ENCODE data around the gene THBS2. TPM values are rescaled to one million over a fixed set of nuclear protein-coding genes. Genes with fewer than 3 reads are reported as not detected.
A peak's percentile ranks its signal among the peaks of the same experiment; 100 is the strongest.
"Not testable (repeated sequence)": the region's sequence is repeated elsewhere in the genome, so short reads cannot be mapped to it uniquely, and the experiment has no call there.

The THBS2 gene
- total and polyA plus RNA-seq, 8 donors, result 4.8 to 126 (median 6.9) TPM

DNA sequence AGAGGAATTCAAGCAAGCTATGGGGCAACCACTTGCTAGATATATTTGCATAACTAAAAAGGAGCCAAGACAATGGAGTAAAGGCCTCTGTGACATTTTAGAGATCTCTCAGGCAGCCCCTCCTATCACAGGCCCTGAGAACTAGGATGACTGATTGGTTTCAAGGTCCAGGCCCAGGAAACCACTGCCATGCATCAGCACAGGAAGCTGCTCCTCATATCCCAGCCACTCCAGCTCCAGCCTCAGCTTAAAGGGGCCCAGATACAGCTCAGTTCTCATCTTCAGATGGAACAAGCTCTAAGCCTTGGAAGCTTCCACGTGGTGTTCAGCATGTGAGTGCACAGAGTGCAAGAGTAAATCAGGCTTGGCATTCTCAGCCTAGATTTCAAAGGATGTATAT is 21.1 kb upstream of the THBS2 start:
- intact Hi-C loops (cut with DNase I), result no loop called here
- H3K9me3 ChIP-seq, result no peaks in the 10 kb centered on the region
- no peak for DNase-seq
- no peaks in the 10 kb centered on the region for H3K4me1 ChIP-seq
- TF ChIP-seq, protein P1, sequence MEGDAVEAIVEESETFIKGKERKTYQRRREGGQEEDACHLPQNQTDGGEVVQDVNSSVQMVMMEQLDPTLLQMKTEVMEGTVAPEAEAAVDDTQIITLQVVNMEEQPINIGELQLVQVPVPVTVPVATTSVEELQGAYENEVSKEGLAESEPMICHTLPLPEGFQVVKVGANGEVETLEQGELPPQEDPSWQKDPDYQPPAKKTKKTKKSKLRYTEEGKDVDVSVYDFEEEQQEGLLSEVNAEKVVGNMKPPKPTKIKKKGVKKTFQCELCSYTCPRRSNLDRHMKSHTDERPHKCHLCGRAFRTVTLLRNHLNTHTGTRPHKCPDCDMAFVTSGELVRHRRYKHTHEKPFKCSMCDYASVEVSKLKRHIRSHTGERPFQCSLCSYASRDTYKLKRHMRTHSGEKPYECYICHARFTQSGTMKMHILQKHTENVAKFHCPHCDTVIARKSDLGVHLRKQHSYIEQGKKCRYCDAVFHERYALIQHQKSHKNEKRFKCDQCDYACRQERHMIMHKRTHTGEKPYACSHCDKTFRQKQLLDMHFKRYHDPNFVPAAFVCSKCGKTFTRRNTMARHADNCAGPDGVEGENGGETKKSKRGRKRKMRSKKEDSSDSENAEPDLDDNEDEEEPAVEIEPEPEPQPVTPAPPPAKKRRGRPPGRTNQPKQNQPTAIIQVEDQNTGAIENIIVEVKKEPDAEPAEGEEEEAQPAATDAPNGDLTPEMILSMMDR (IDR thresholded peaks at IDR 0.05), result no peak
- H3K27ac ChIP-seq, result no peak overlapping the region
- ATAC-seq, result no peak
- H3K4me3 ChIP-seq, result no peak overlapping the region
- H3K27me3 ChIP-seq, result no peaks in the 10 kb centered on the region
- H3K36me3 ChIP-seq, result no peaks in the 10 kb centered on the region

DNA sequence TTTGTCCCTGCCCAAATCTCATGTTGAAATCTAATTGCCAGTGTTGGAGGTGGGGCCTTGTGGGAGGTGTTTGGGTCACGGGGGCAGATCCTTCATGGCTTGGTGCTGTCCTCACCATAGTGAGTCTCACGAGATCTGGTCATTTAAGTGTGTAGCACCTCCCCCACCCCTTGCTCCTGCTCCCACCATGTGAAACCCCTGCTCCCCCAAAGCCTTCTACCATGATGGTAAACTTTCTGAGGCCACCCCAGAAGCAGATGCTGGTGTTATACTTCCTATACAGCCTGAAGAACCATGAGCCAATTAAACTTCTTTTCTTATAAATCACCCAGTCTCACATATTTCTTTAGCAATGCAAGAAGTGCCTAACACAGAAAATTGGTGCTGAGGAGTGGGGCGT is 19.9 kb upstream of the THBS2 start:
- no peaks in the 10 kb centered on the region for H3K4me1 ChIP-seq
- H3K27ac ChIP-seq, result no peak overlapping the region
- H3K4me3 ChIP-seq, result no peak overlapping the region
- H3K36me3 ChIP-seq, result no peaks in the 10 kb centered on the region
- intact Hi-C loops (cut with DNase I), result no loop called here
- TF ChIP-seq, protein P1 (IDR thresholded peaks at IDR 0.05), result no peak
- DNase-seq, result no peak
- H3K27me3 ChIP-seq, result no peaks in the 10 kb centered on the region
- ATAC-seq, result no peak
- H3K9me3 ChIP-seq, result no peaks in the 10 kb centered on the region

DNA sequence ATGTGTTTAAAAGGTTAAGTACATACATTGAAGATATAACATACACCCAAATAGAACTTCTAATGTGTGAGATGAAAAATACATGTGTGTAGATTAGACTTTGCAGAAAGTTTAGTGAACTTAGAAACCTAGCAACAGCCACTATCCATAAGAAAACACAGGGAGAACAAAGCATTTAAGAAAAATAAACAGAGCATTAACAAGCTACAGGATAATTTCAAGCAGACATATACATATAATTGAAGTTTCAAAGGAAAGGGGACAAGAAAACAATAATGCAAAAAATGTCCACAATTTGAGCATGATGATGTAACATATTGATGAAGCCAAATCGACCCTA is 18.2 kb upstream of the THBS2 start:
- H3K4me1 ChIP-seq, result no peaks in the 10 kb centered on the region
- no peak overlapping the region for H3K4me3 ChIP-seq
- DNase-seq (peak in 1 of 4 donors; percentile 32), ATAC-seq (no peak)
- TF ChIP-seq, protein P1 (IDR thresholded peaks at IDR 0.05), result no peak
- intact Hi-C loops (cut with DNase I), result no loop called here
- H3K27ac ChIP-seq, result no peak overlapping the region
- no peaks in the 10 kb centered on the region for H3K9me3 ChIP-seq
- H3K27me3 ChIP-seq, result no peaks in the 10 kb centered on the region
- H3K36me3 ChIP-seq, result no peaks in the 10 kb centered on the region

DNA sequence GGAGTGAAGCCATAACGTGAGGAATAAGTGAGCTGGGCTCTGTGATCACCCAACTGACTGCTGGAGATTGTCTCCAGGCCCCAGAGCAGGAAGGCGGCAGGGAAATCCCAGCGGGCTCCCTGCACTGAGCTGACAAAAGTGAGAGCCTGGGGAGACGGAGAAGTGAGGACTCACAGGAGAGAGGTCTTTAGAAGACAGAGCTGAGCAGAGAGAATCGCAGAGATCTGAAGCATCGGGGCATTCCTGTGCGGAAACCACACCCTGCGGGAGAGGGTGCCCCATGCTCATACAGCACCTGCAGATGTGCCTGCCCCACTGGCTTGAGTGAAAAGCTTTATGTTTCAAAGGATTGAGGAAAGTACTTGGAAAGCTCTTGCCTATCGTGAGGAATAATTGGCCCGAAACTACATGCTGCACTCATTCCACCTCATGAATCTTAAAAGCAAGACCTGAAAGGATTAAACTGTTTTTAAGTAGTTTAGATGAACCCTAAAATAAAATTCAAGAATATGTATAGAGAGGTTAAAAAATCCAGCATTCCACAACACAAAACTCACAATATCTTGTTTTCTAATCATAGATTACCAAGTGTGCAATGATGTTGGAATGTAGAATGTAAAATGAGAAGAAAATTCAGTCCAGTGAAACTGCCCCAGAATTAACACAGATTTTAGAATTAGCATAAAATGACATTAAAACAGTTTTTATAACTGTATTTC is 17.7 kb upstream of the THBS2 start:
- Histone ChIP-seq H3K36me3 (no peaks in the 10 kb centered on the region), H3K27me3 (no peaks in the 10 kb centered on the region), H3K4me3 (no peak overlapping the region), H3K4me1 (no peaks in the 10 kb centered on the region), H3K9me3 (no peaks in the 10 kb centered on the region), H3K27ac (no peak overlapping the region)
- intact Hi-C loops (cut with DNase I), result no loop called here
- TF ChIP-seq, protein P1 (IDR thresholded peaks at IDR 0.05), result no peak
- ATAC-seq (no peak), DNase-seq (no peak)

DNA sequence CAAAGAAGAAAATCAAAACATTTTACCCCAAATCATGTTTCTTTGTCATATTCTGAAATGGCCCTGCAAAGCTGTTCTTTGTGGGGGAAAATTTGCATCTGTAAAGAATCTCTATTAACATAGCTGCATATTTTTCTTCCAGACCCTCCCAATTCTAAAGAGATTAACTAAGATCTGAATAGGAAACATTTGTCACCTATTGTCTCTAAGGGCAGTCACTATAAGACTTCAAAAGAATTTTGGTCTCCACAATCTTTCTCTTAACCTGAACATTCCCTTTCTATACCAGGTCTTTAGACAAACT is 16.4 kb upstream of the THBS2 start:
- H3K4me3 ChIP-seq; ATAC-seq; H3K27me3 ChIP-seq; intact Hi-C loops (cut with DNase I); DNase-seq; H3K9me3 ChIP-seq; H3K4me1 ChIP-seq; H3K36me3 ChIP-seq: not testable (repeated sequence)
- H3K27ac ChIP-seq, result peak overlapping the region in 1 of 2 donors; percentile 53

Data from left lung (tissue), 10 donors.